ENCODE data around the gene OR52E2.
A peak's percentile ranks its signal among the peaks of the same experiment; 100 is the strongest.
"Not testable (repeated sequence)": the region's sequence is repeated elsewhere in the genome, so short reads cannot be mapped to it uniquely, and the experiment has no call there.

Gene OR52E2

GRCh38 chr11:5059391-5059790 is at the start of gene OR52E2:
TSS of gene OR52E2 (minus strand) at chr11:5059627. CDS start at chr11:5059627, 0 bp downstream.
- DNase-seq (ENCODE audit: low spot score) = no peak

- DNase-seq (ENCODE audit: low spot score) = no peak
Measured at GRCh38 chr11:5107285-5107684, 47.9 kb upstream of the OR52E2 start.

- no peak for DNase-seq (ENCODE audit: low spot score)
Measured at GRCh38 chr11:5103066-5103465, 43.6 kb upstream of the OR52E2 start.

- DNase-seq (ENCODE audit: low spot score) = no peak
Measured at GRCh38 chr11:5102246-5102645, 42.8 kb upstream of the OR52E2 start.

- DNase-seq (ENCODE audit: low spot score) = no peak
Measured at GRCh38 chr11:5096011-5096410, 36.6 kb upstream of the OR52E2 start.

- no peak for DNase-seq (ENCODE audit: low spot score)
Measured at GRCh38 chr11:5092821-5093585, 33.6 kb upstream of the OR52E2 start.

- no peak for DNase-seq (ENCODE audit: low spot score)
Measured at GRCh38 chr11:5090668-5091067, 31.2 kb upstream of the OR52E2 start.

GRCh38 chr11:5088556-5088955 is 29.1 kb upstream of the OR52E2 start:
- no peak for DNase-seq (ENCODE audit: low spot score)

GRCh38 chr11:5083602-5084001 is 24.2 kb upstream of the OR52E2 start:
- DNase-seq (ENCODE audit: low spot score) = no peak

- no peak for DNase-seq (ENCODE audit: low spot score)
Measured at GRCh38 chr11:5081405-5081804, 22.0 kb upstream of the OR52E2 start.

- no peak for DNase-seq (ENCODE audit: low spot score)
Measured at GRCh38 chr11:5071799-5072198, 12.4 kb upstream of the OR52E2 start.

- DNase-seq (ENCODE audit: low spot score) = no peak
Measured at GRCh38 chr11:5069272-5069671, 9.8 kb upstream of the OR52E2 start, which contains the start of gene OR52E1. TSS of gene OR52E1 (plus strand) at chr11:5069572.

GRCh38 chr11:5065027-5065426 is 5.6 kb upstream of the OR52E2 start:
- no peak for DNase-seq (ENCODE audit: low spot score)

GRCh38 chr11:5058679-5059078 is 748 bp downstream of the OR52E2 start:
- not testable (repeated sequence) for DNase-seq (ENCODE audit: low spot score)

GRCh38 chr11:5046754-5047330 is 12.6 kb downstream of the OR52E2 start:
- DNase-seq (ENCODE audit: low spot score) = no peak

- no peak for DNase-seq (ENCODE audit: low spot score)
Measured at GRCh38 chr11:5046226-5046625, 13.2 kb downstream of the OR52E2 start, which contains the start of gene OR52J3. TSS of gene OR52J3 (plus strand) at chr11:5046526. CDS start at chr11:5046526, 0 bp downstream.

GRCh38 chr11:5043380-5043779 is 16.0 kb downstream of the OR52E2 start:
- no peak for DNase-seq (ENCODE audit: low spot score)

- DNase-seq (ENCODE audit: low spot score) = no peak
Measured at GRCh38 chr11:5042091-5042490, 17.3 kb downstream of the OR52E2 start.

- DNase-seq (ENCODE audit: low spot score) = no peak
Measured at GRCh38 chr11:5040876-5041275, 18.6 kb downstream of the OR52E2 start.

GRCh38 chr11:5038341-5038740 is 21.1 kb downstream of the OR52E2 start:
- peak; percentile 91 for DNase-seq (ENCODE audit: low spot score)

- peak; percentile 56 for DNase-seq (ENCODE audit: low spot score)
Measured at GRCh38 chr11:5037926-5038325, 21.5 kb downstream of the OR52E2 start.

GRCh38 chr11:5036669-5037068 is 22.8 kb downstream of the OR52E2 start:
- DNase-seq (ENCODE audit: low spot score) = peak; percentile 84

GRCh38 chr11:5021996-5022395 is 37.4 kb downstream of the OR52E2 start:
- no peak for DNase-seq (ENCODE audit: low spot score)

GRCh38 chr11:5013012-5013411 is 46.4 kb downstream of the OR52E2 start:
- no peak for DNase-seq (ENCODE audit: low spot score)
